HEK293T (cell line): ENCODE data around the gene CDK13.

ENCODE experiments used
- CTCF ChIA-PET: fragments of 350-600 bp; formaldehyde crosslinking; extraction: SDS; loops from one replicate; lab custom pipeline; 2021; ENCODE audit warnings: antibody characterized with exemption, inconsistent platforms; lab: Yijun Ruan, JAX
- POLR2A ChIA-PET: fragments of 350-600 bp; formaldehyde crosslinking; extraction: SDS; loops from one replicate; lab custom pipeline; 2020; ENCODE audit warnings: antibody characterized with exemption, inconsistent platforms; lab: Yijun Ruan, JAX
- DNase-seq: peaks from one replicate; pipeline ENCODE4 v3.0.0; 2012; ENCODE audit warnings: mixed read lengths; ENCODE audit errors: extremely low spot score
- ARNT ChIP-seq: fragments of 450-650 bp; IDR thresholded peaks from 2 replicates; pipeline ENCODE4 v1.6.1; 2017; ENCODE audit warnings: mild to moderate bottlenecking
- BHLHE40 ChIP-seq: fragments of 450-650 bp; IDR thresholded peaks from 2 replicates; pipeline ENCODE4 v1.6.1; 2016; ENCODE audit warnings: mild to moderate bottlenecking, moderate library complexity, borderline replicate concordance
- CTBP1 ChIP-seq: fragments of 450-650 bp; IDR thresholded peaks from 2 replicates; pipeline ENCODE4 v1.6.1; 2016; ENCODE audit warnings: borderline replicate concordance
- ELF4 ChIP-seq: fragments of 450-650 bp; IDR thresholded peaks from 2 replicates; pipeline ENCODE4 v1.6.1; 2017; ENCODE audit warnings: antibody characterized with exemption
- FOXA1 ChIP-seq: fragments of 450-650 bp; IDR thresholded peaks from 2 replicates; pipeline ENCODE4 v1.6.1; 2016; ENCODE audit warnings: mild to moderate bottlenecking
- FOXK2 ChIP-seq: fragments of 450-650 bp; IDR thresholded peaks from 2 replicates; pipeline ENCODE4 v1.6.1; 2016; ENCODE audit warnings: mild to moderate bottlenecking
- FOXM1 ChIP-seq: fragments of 450-650 bp; IDR thresholded peaks from 2 replicates; pipeline ENCODE4 v1.6.1; 2017; ENCODE audit warnings: mild to moderate bottlenecking, borderline replicate concordance
- HDGF ChIP-seq: fragments of 450-650 bp; IDR thresholded peaks from 2 replicates; pipeline ENCODE4 v1.6.1; 2017; ENCODE audit warnings: antibody characterized with exemption, borderline replicate concordance
- L3MBTL2 ChIP-seq: fragments of 450-650 bp; conservative IDR thresholded peaks from 2 replicates; pipeline ENCODE4 v1.6.1; 2016; ENCODE audit warnings: mild to moderate bottlenecking
- LEF1 ChIP-seq: fragments of 450-650 bp; IDR thresholded peaks from 2 replicates; pipeline ENCODE4 v1.6.1; 2017; ENCODE audit warnings: mild to moderate bottlenecking, borderline replicate concordance
- NFRKB ChIP-seq: fragments of 450-650 bp; IDR thresholded peaks from 2 replicates; pipeline ENCODE4 v1.6.1; 2016; ENCODE audit warnings: mild to moderate bottlenecking, moderate library complexity
- SP1 ChIP-seq: fragments of 450-650 bp; IDR thresholded peaks from 2 replicates; pipeline ENCODE4 v1.6.1; 2017
- SUZ12 ChIP-seq: fragments of 450-650 bp; IDR thresholded peaks from 2 replicates; pipeline ENCODE4 v1.6.1; 2016; ENCODE audit warnings: mild to moderate bottlenecking
- TARDBP ChIP-seq: fragments of 450-650 bp; IDR thresholded peaks from 2 replicates; pipeline ENCODE4 v1.6.1; 2016
- ZNF384 ChIP-seq: fragments of 450-650 bp; IDR thresholded peaks from 2 replicates; pipeline ENCODE4 v1.6.1; 2016
- TF ChIP-seq, protein P1 (sequence below): fragments of 450-650 bp; IDR thresholded peaks from 2 replicates; pipeline ENCODE4 v1.6.1; 2016

The CDK13 gene

DNA sequence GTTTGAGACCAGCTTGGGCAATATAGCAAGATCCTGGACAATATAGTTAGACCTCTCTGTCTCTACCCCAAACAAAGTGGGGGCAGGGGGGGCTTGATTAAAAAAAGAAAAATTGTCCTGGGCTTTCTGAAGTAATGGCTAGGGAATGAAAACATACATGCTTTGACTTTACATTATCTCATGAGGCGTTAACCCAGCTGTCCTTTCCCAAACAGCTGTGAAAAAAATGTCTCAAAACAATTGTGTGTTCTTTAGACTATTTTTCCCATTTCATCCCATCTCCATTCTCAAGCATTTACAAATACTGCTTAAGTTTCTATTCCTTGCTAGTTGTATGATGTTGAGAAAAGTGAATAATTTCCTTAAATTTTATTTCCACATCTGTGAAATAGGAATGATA, 27.0 kb upstream of the CDK13 start:
- CTCF ChIA-PET: interaction anchor here (0.6 kb wide), 1 partner anchor 14 kb away, joined by 3 read pairs; no protein-coding TSS in a partner anchor

DNA sequence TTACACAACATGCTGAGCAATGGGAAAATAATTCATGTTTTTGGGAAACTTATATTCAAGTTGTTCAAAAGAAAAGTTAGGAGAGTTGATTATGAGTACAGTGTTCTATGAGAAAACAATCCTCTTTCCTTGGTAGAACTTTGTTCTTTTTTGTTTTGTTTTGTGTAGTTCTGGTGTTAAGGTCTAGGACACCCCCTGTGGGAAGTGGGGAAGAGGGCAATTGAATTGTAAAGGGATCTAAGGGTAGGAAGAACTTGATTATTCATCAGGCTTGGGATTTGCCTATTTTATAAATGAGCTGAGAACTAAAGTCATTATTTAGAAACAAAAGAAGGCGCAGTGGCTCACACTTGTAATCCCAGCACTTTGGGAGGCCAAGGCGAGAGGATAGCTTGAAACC, 25.9 kb upstream of the CDK13 start:
- ChIA-PET CTCF (interaction anchor here (0.7 to 0.9 kb wide), 3 partner anchors 8 to 28 kb away, joined by 3 to 4 read pairs (median 4); no protein-coding TSS in a partner anchor), POLR2A (no interaction called here)
- DNase-seq: no peak
- TF ChIP-seq SP1 (no peak), TARDBP (no peak), CTBP1 (no peak), HDGF (no peak), NFRKB (no peak), FOXM1 (no peak), SUZ12 (no peak), FOXK2 (no peak), BHLHE40 (no peak), FOXA1 (no peak), ARNT (no peak), ZNF384 (no peak), ELF4 (no peak), LEF1 (no peak), L3MBTL2 (no peak)
- TF ChIP-seq, protein P1, sequence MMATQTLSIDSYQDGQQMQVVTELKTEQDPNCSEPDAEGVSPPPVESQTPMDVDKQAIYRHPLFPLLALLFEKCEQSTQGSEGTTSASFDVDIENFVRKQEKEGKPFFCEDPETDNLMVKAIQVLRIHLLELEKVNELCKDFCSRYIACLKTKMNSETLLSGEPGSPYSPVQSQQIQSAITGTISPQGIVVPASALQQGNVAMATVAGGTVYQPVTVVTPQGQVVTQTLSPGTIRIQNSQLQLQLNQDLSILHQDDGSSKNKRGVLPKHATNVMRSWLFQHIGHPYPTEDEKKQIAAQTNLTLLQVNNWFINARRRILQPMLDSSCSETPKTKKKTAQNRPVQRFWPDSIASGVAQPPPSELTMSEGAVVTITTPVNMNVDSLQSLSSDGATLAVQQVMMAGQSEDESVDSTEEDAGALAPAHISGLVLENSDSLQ: no peak

More for the DNA sequence above, 27.0 kb upstream of the CDK13 start:
- POLR2A ChIA-PET: no interaction called here
- DNase-seq: no peak
- TF ChIP-seq L3MBTL2 (no peak), CTBP1 (no peak), FOXA1 (no peak)

DNA sequence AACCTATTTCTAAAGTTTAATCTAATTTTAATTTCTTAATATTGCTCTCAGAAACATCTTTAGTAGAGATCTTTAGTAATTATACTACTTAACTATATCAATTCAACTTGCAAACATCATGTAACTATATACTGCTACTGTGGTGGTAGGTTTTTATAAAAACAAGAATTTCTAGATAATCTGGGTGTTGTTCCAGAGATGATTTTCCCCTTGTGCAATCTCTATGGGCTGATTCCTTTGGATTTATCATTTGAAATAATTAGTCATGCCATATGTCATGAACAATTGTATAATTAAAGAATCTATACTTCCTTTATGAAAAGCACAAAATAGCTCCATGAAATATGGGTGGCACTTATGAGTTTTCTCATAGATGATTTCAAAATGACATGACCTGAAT, 23.9 kb upstream of the CDK13 start:
- POLR2A ChIA-PET: no interaction called here
- DNase-seq: no peak
- TF ChIP-seq BHLHE40 (no peak), ARNT (no peak), SUZ12 (no peak), TARDBP (no peak), SP1 (no peak), FOXM1 (no peak), NFRKB (no peak), CTBP1 (no peak), HDGF (no peak), FOXA1 (no peak), L3MBTL2 (no peak), ELF4 (no peak), ZNF384 (no peak), LEF1 (no peak)
- TF ChIP-seq, protein P1: no peak
- CTCF ChIA-PET: no interaction called here

DNA sequence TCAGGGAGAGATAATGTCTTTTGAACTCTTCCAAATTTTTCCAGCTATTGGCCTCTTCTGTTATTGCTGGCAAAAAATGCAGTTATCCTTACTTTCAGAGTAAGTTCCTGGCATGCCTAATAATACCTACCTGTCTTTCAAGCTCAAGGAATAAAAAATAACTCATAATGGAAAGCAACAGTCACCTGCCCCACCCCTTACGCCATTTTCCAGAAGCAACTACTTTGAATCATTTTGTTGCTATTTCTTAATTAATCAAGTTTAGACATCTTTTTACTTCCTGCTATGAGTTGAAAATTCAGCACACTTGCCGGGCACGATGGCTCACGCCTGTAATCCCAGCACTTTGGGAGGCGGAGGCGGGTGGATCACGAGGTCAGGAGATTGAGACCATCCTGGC, 23.0 kb upstream of the CDK13 start:
- DNase-seq: no peak
- TF ChIP-seq FOXM1 (no peak), ARNT (no peak), TARDBP (no peak), SP1 (no peak), ELF4 (no peak), FOXA1 (no peak), SUZ12 (no peak), L3MBTL2 (no peak)
- TF ChIP-seq, protein P1: no peak
- POLR2A ChIA-PET: no interaction called here
- CTCF ChIA-PET: no interaction called here

DNA sequence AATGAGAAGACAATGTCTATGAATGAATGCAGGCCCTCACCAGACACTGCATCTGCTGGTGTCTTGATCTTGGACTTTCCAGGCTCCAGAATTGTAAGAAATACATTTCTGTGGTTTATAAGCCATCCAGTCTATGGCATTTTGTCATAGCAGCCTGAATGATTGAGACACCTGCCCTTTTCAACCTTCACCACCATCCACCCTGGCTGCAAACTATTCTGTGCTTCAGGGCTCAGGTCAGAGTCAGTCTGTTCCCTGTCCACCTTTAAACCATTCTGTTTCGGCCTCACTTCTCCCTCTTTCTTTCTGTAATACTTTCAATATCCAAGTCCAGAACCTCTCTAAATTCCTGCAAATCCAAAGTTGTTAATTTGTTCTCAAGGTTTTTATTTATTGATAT, 15.9 kb upstream of the CDK13 start:
- TF ChIP-seq CTBP1 (no peak), TARDBP (no peak), HDGF (no peak), FOXK2 (no peak), SP1 (no peak), ARNT (no peak), BHLHE40 (no peak), FOXM1 (no peak), ZNF384 (no peak), NFRKB (no peak), L3MBTL2 (no peak), ELF4 (no peak), SUZ12 (no peak), FOXA1 (no peak), LEF1 (no peak)
- TF ChIP-seq, protein P1: no peak
- no peak for DNase-seq
- POLR2A ChIA-PET: no interaction called here
- CTCF ChIA-PET: no interaction called here

DNA sequence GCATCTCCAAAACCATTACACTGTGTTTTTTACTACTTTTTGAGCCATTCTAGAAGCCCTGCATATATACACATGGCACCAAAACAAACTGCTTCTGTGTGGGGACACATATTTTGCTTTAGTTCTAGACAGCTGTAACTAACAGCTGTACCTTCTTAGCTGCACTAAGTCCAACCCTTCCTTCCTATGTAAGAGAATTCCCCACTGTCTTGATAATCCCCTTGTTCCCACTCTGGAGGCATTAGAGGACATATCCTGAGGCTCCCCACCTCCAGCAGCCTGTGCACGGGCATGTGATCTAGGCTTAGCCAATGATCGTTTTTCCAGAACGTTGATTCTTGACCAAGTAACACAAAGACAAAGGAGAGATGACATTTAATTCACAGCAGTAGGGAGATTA, 13.3 kb upstream of the CDK13 start:
- no peak for DNase-seq
- POLR2A ChIA-PET: no interaction called here
- TF ChIP-seq FOXA1 (no peak), BHLHE40 (no peak), FOXK2 (no peak), L3MBTL2 (no peak), SUZ12 (no peak), ARNT (no peak), TARDBP (no peak), NFRKB (no peak), HDGF (no peak), ELF4 (no peak), SP1 (no peak)
- CTCF ChIA-PET: no interaction called here
